IMR-90 (cell line): ENCODE measurements around the gene TRABD2A. TPM values are rescaled to one million over a fixed set of nuclear protein-coding genes. Genes with fewer than 3 reads are reported as not detected.

ENCODE experiments used
- ATAC-seq: fragments of 200-7000 bp; cut with Tn5 transposase; 2 replicates; pipeline ENCODE4 v1.9.1; 2020; ENCODE audit warnings: low read depth, mild to moderate bottlenecking, moderate library complexity
- BruUV-seq: library from RNA; stranded (reverse); fragments of 400-500 nt; replicated peaks from 2 replicates; lab custom pipeline; 2021; lab: Mats Ljungman, UMichigan
- CTCF ChIA-PET: fragments of 300-600 bp; formaldehyde crosslinking; extraction: SDS; loops from one replicate; lab custom pipeline; 2021; ENCODE audit warnings: antibody characterized with exemption; lab: Yijun Ruan, JAX
- POLR2A ChIA-PET: fragments of 300-600 bp; sonication (Branson Sonifier 250); formaldehyde crosslinking; loops from one replicate; lab custom pipeline; 2022; ENCODE audit warnings: antibody characterized with exemption; ENCODE audit not compliant: unreplicated experiment; lab: Charles Lee
- DNase-seq: peaks from one replicate; pipeline ENCODE4 v3.0.0; 2013
- H2AFZ ChIP-seq: replicated peaks from 2 replicates; pipeline ENCODE3; 2013; ENCODE audit warnings: low read length, mild to moderate bottlenecking; ENCODE audit not compliant: poor library complexity
- H2AK5ac ChIP-seq: 2 replicates; pipeline ENCODE4 v1.6.1; 2013; ENCODE audit warnings: low read depth, low read length, inconsistent platforms
- H2AK9ac ChIP-seq: replicated peaks from 2 replicates; pipeline ENCODE3; 2013; ENCODE audit warnings: mild to moderate bottlenecking, low read depth, low read length, moderate library complexity; ENCODE audit not compliant: poor library complexity
- H2BK120ac ChIP-seq: 2 replicates; pipeline ENCODE4 v1.6.1; 2013; ENCODE audit warnings: low read depth, low read length, inconsistent platforms
- H2BK15ac ChIP-seq: 3 replicates; pipeline ENCODE4 v1.6.1; 2013; ENCODE audit warnings: low read depth, low read length, inconsistent platforms
- H2BK20ac ChIP-seq: 2 replicates; pipeline ENCODE4 v1.6.1; 2013; ENCODE audit warnings: low read depth, mild to moderate bottlenecking, inconsistent platforms, low read length, moderate library complexity
- H2BK5ac ChIP-seq: 2 replicates; pipeline ENCODE4 v1.6.1; 2013; ENCODE audit warnings: mild to moderate bottlenecking, low read depth, low read length, inconsistent platforms; ENCODE audit not compliant: poor library complexity, severe bottlenecking
- H3K14ac ChIP-seq: replicated peaks from 2 replicates; pipeline ENCODE4 v1.6.1; 2013; ENCODE audit warnings: low read depth, low read length, inconsistent platforms
- H3K18ac ChIP-seq: 2 replicates; pipeline ENCODE4 v1.6.1; 2013; ENCODE audit warnings: low read depth, low read length, control low read depth
- H3K23ac ChIP-seq: 2 replicates; pipeline ENCODE4 v1.6.1; 2013; ENCODE audit warnings: low read depth, low read length, inconsistent platforms
- H3K27ac ChIP-seq: 2 replicates; pipeline ENCODE4 v1.5.1; 2013; ENCODE audit warnings: mild to moderate bottlenecking, control low read depth, low read length; ENCODE audit not compliant: insufficient read depth
- H3K27me3 ChIP-seq: 2 replicates; pipeline ENCODE4 v1.6.1; 2013; ENCODE audit warnings: low read length; ENCODE audit not compliant: control insufficient read depth, insufficient read depth
- H3K36me3 ChIP-seq: 2 replicates; pipeline ENCODE4 v1.6.1; 2013; ENCODE audit warnings: low read length, mixed read lengths; ENCODE audit not compliant: control insufficient read depth, insufficient read depth
- H3K4ac ChIP-seq: 2 replicates; pipeline ENCODE4 v1.6.1; 2013; ENCODE audit warnings: low read depth, low read length, inconsistent platforms
- H3K4me1 ChIP-seq: 2 replicates; pipeline ENCODE4 v1.6.1; 2013; ENCODE audit warnings: low read length, mixed read lengths; ENCODE audit not compliant: control insufficient read depth, insufficient read depth
- H3K4me2 ChIP-seq: 2 replicates; pipeline ENCODE4 v1.6.1; 2013; ENCODE audit warnings: low read depth, mild to moderate bottlenecking, control low read depth, low read length, moderate library complexity
- H3K4me3 ChIP-seq: 2 replicates; pipeline ENCODE4 v1.5.1; 2013; ENCODE audit warnings: low read depth, mild to moderate bottlenecking, control low read depth, low read length, moderate library complexity; ENCODE audit not compliant: insufficient read depth
- H3K56ac ChIP-seq: 2 replicates; pipeline ENCODE4 v1.6.1; 2013; ENCODE audit warnings: low read length, inconsistent platforms; ENCODE audit not compliant: insufficient read depth; ENCODE audit errors: extremely low read depth
- H3K79me1 ChIP-seq, 2 experiments: 2 replicates each; pipeline ENCODE4 v1.6.1; 2013; ENCODE audit warnings: low read length in 2 of 2, inconsistent platforms in 1 of 2, low read depth in 1 of 2
- H3K9ac ChIP-seq: 2 replicates; pipeline ENCODE4 v1.6.1; 2013; ENCODE audit warnings: low read depth, low read length, control low read depth
- H3K9me1 ChIP-seq: 2 replicates; pipeline ENCODE4 v1.6.1; 2013; ENCODE audit warnings: low read length, inconsistent platforms; ENCODE audit not compliant: insufficient read depth
- H3K9me3 ChIP-seq: 2 replicates; pipeline ENCODE4 v1.6.1; 2013; ENCODE audit warnings: low read length; ENCODE audit not compliant: control insufficient read depth, insufficient read depth
- H4K20me1 ChIP-seq: 2 replicates; pipeline ENCODE4 v1.6.1; 2013; ENCODE audit warnings: low read length, inconsistent platforms; ENCODE audit not compliant: insufficient read depth
- H4K5ac ChIP-seq: 2 replicates; pipeline ENCODE4 v1.6.1; 2013; ENCODE audit warnings: mild to moderate bottlenecking, low read depth, low read length, control low read depth
- H4K8ac ChIP-seq, 2 experiments: 2 replicates each; pipeline ENCODE4 v1.6.1; 2013; ENCODE audit warnings: low read depth in 2 of 2, low read length in 2 of 2, control low read depth in 1 of 2, inconsistent platforms in 1 of 2
- H4K91ac ChIP-seq: 2 replicates; pipeline ENCODE4 v1.6.1; 2013; ENCODE audit warnings: low read depth, low read length, inconsistent platforms; ENCODE audit not compliant: insufficient read depth
- BHLHE40 ChIP-seq: fragments of 150-350 bp; IDR thresholded peaks from 2 replicates; pipeline ENCODE4 v1.6.1; 2016; ENCODE audit warnings: mild to moderate bottlenecking, low read depth, low read length
- MAFK ChIP-seq: IDR thresholded peaks from 2 replicates; pipeline ENCODE4 v1.6.1; 2012; ENCODE audit warnings: low read depth, low read length, improper control_type of control experiment
- MAZ ChIP-seq: IDR thresholded peaks from 2 replicates; pipeline ENCODE4 v1.6.1; 2012; ENCODE audit warnings: low read depth, mild to moderate bottlenecking, low read length, improper control_type of control experiment, moderate library complexity, borderline replicate concordance
- WGBS, 2 experiments: methylation state at CpG; one replicate each; pipeline versions ENCODE4 v1.1.5 to v1.1.7; 2013; ENCODE audit warnings: missing lambda C conversion rate in 2 of 2; ENCODE audit not compliant: insufficient read length in 1 of 2; ENCODE audit errors: extremely low coverage in 2 of 2; 5-methylcytosine and 5-hydroxymethylcytosine counted together
- dilution Hi-C: fragments of 300-500 bp; cut with HindIII; formaldehyde crosslinking; loops from one replicate; pipeline ENCODE4 v1.14.3; 2018; ENCODE audit warnings: low sequenced_read_pairs; ENCODE audit not compliant: unreplicated experiment
- in situ Hi-C: fragments of 300-500 bp; cut with MboI; formaldehyde crosslinking; loops from 3 replicates; pipeline ENCODE4 v1.14.3; 2019; ENCODE audit warnings: low sequenced_read_pairs, inconsistent platforms, mixed read lengths
- intact Hi-C: fragments of 100-400 bp; cut with micrococcal nuclease; formaldehyde crosslinking; loops from 2 replicates; pipeline ENCODE4 v1.10.0; 2022
- polyA plus RNA-seq, 3 experiments: library from polyadenylated mRNA; depleted of rRNA; stranded (reverse); fragments of >200 nt; gene quantifications; 2 replicates each; pipeline ENCODE4 v1.2.3, GENCODE V29; 2012; ENCODE audit warnings: low replicate concordance in 1 of 3
- total RNA-seq: library from RNA; depleted of rRNA; stranded (reverse); fragments of >200 nt; gene quantifications from 2 replicates; pipeline ENCODE4 v1.2.3, GENCODE V29; 2012

TRABD2A gene
- total and polyA plus RNA-seq, 2 of the 4 experiments (the other 2 are of a cell fraction) = 17.6 to 20.3 TPM

GRCh38 chr2:84882414-84882738, 1.5 kb upstream of the TRABD2A start:
- H2BK15ac ChIP-seq = 0 out of 3 replicates have a peak overlapping the region, but pooled peaks have one; percentile 1
- ATAC-seq (no peak), DNase-seq (no peak)
- peak overlapping the region; percentile 52 for H2BK20ac ChIP-seq
- H2AFZ ChIP-seq = peak overlapping the region; percentile 60
- no peak overlapping the region for H3K23ac ChIP-seq
- H2BK120ac ChIP-seq = peak overlapping the region; percentile 60
- no TSS peak for BruUV-seq
- POLR2A ChIA-PET = no interaction called here
- peak overlapping the region; percentile 17 for H2BK5ac ChIP-seq
- H3K9me1 ChIP-seq = peaks cover 8% of the 10 kb centered on the region; the same call in 1 of the 2 replicates
- H3K27me3 ChIP-seq = no peaks in the 10 kb centered on the region
- peak overlapping the region; percentile 10; the same call in 1 of the 2 replicates for H3K9ac ChIP-seq
- TF ChIP-seq BHLHE40 (no peak), MAZ (no peak), MAFK (no peak)
- no peaks in the 10 kb centered on the region for H3K36me3 ChIP-seq
- H4K5ac ChIP-seq = peak overlapping the region; percentile 7; the same call in 1 of the 2 replicates
- dilution Hi-C loops (no loop called here), in situ Hi-C loops (loop anchor here (5.0 kb wide), 1 partner anchor 390 kb away; no protein-coding TSS in a partner anchor), intact Hi-C loops (loop anchor here (1.0 kb wide), 3 partner anchors 23 to 387 kb away; partner anchors contain the start of gene TMSB10)
- H2AK9ac ChIP-seq = no peak overlapping the region
- H4K20me1 ChIP-seq = no peaks in the 10 kb centered on the region
- CTCF ChIA-PET = interaction anchor here (0.8 to 2.2 kb wide), 6 partner anchors 17 to 122 kb away, joined by 3 to 8 read pairs (median 4); no protein-coding TSS in a partner anchor
- no CpG with 5 or more reads among the region's 3 CpGs for WGBS, 2 experiments
- peak overlapping the region; percentile 8; the same call in 1 of the 2 replicates for H4K91ac ChIP-seq
- H3K18ac ChIP-seq = peak overlapping the region; percentile 2; the same call in 1 of the 2 replicates
- H3K4ac ChIP-seq = peak overlapping the region; percentile 8
- H3K27ac ChIP-seq = peak overlapping the region; percentile 0
- H3K79me1 ChIP-seq = peaks cover 9 to 26% of the 10 kb centered on the region in 2 experiments; a peak in 3 of 4 replicates
- peak overlapping the region; percentile 20 for H3K4me2 ChIP-seq
- no peak overlapping the region for H3K4me3 ChIP-seq
- peak overlapping the region in 1 of 2 experiments; percentile 48; a peak in 2 of 4 replicates for H4K8ac ChIP-seq
- H3K56ac ChIP-seq = no peak overlapping the region
- no peaks in the 10 kb centered on the region for H3K9me3 ChIP-seq
- H3K4me1 ChIP-seq = peaks cover 12% of the 10 kb centered on the region
- H3K14ac ChIP-seq = 0 out of 2 replicates have a peak overlapping the region, but pooled peaks have one; percentile 30
- no peak overlapping the region for H2AK5ac ChIP-seq
